Superior temporal gyrus (tissue), 1 donor: Measurements from ENCODE around the gene KLHL20.
"Not testable (repeated sequence)": the region's sequence is repeated elsewhere in the genome, so short reads cannot be mapped to it uniquely, and the experiment has no call there.

ENCODE experiments used
- DNase-seq: peaks from one replicate; pipeline ENCODE4 v3.0.0-alpha.2; 2016; ENCODE audit errors: extremely low spot score

The KLHL20 gene

DNA sequence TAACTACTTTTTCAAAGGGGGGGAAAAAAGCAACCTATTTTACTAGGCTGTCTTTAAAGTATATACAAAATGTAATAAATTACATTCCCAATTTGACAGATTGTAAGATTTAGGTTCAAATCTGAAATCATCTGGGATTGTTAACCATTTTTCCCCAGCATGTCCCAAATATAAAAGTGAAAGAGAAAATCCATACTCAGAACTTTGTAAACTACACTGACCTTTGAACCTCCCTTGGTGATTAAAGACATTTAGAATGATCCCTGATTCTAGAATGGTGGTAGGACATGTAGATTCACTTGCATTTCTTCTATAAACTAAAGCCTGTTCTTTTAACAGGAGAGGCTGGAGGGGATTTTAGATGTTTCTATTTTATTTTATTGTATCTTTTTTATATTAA, 39.0 kb downstream of the KLHL20 start:
- no peak for DNase-seq

DNA sequence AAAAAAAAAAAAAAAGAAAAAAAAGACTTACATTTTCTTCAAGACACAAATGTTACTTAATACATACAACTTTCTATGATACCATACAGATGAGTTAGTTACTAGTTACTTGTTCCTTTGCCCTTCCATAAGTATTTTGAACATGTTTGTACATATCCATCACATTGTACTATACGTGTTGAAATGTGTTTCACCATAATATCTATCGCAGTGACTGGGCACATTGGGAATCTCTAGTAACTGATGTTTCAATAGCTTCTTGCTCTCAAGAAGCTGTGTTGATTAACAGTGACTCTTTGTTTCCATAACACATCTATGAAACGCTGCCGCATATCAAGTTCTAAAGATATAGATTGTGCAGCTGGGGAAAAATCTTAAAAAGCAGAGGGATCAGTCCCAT, 42.9 kb downstream of the KLHL20 start:
- no peak for DNase-seq

DNA sequence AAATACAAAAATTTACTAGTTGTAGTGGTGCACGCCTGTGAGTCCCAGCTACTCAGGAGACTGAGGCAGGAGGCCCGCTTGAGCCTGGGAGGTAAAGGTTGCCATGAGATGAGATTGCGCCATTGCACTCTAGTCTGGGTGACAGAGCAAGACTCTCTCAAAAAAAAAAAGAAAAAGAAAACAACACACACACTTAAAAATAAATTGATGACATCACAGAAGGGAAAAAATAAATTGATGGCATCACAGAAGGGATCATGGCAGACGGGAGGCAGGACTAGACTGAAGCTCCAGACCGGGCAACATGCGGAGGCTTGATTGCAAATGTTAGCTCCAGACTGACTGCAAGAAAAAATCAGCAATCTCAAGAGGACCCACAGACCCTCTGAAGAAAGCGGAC, 43.3 kb downstream of the KLHL20 start:
- no peak for DNase-seq

DNA sequence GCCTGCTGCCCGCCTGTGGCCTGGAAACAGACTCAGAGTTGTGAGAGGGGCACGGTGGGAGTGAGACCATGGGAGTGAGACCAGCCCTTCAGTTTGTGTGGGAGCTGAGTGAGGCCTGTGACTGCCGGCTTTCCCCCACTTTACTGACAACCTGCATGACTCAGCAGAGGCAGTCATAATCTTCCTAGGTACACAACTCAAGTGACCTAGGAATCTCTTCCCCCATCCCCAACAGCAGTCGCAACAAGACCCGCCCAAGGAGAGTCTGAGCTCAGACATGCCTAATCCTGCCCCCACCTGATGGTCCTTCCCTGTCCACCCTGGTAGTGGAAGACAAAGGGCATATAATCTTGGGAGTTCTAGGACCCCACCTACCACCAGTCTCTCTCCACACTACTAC, 44.2 kb downstream of the KLHL20 start:
- DNase-seq, result no peak

DNA sequence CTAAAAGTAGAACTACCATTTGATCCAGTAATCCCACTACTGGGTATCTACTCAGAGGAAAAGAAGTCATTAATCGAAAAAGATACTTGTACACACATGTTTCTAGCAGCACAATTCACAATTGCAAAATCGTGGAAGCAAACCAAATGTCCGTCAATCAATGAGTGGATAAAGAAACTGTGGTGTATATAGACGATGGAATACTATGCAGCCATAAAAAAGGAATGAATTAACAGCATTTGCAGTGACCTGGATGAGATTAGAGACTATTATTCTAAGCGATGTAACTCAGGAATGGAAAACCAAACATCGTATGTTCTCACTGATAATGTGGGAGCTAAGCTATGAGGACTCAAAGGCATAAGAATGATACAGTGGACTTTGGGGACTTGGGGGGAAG, 49.5 kb downstream of the KLHL20 start:
- not testable (repeated sequence) for DNase-seq

DNA sequence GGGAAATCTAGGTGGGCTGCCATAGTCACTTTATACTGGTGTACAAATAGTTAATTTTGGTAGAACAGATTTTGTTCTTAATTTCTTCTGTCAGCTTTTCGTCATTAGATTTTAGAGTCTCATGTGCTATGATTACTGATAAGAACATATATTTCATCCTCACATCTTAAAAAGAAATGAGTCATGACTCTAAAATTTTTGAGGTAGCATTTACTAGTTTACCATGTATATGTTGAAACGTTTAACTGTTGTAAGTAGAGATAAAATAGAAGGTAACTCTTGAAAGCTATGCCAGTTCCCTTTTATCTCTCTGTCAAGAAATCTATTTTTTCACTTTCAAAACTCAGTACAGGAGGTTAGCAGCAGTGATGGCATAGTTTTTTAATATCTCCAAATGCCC, 53.4 kb downstream of the KLHL20 start:
- DNase-seq, result no peak

- no peak for DNase-seq
These were observed 54.0 kb downstream of the KLHL20 start for GRCh38 chr1:173768827-173769226.

- not testable (repeated sequence) for DNase-seq
These were observed 55.5 kb downstream of the KLHL20 start for GRCh38 chr1:173770330-173770729.

- no peak for DNase-seq
These were observed 56.8 kb downstream of the KLHL20 start for GRCh38 chr1:173771560-173771959.

- no peak for DNase-seq
These were observed 60.9 kb downstream of the KLHL20 start for GRCh38 chr1:173775578-173776226.

DNA sequence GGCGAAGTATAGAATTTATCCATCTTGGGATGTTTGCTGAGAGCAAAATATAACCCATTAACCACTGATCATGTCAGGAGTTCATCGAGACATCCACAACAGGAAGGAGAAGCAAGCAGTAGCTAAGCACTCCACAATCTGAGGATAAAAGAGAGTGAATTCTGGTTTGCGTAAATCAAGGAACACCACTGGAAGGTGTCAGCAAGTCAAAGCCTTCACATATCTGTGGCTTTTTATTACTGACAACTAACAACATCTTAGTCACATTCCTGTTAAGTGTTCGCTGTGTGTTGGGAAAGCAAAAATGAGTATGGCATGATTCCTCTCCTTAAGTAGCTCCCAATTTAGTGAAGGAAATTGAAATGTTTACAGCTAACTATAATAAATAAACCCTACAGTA, 65.2 kb downstream of the KLHL20 start:
- no peak for DNase-seq

DNA sequence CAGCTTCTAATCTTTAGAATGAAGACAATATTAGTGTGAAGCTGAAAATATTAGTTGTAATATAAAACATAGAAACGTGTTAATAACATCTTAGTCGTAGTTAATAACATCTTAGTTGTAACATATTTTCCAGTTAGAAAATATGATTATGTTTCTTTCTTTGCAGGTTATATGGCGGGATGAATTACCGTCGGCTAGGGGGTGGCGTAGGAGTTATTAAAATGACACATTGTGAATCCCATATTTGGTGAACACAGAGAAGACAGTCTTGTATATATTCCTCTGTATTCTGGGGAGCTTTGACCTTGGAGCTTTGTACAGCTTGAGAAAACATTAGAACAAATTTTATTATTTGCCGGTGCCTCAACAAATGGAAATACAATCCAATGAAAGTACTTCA, 70.2 kb downstream of the KLHL20 start:
- DNase-seq, result no peak

DNA sequence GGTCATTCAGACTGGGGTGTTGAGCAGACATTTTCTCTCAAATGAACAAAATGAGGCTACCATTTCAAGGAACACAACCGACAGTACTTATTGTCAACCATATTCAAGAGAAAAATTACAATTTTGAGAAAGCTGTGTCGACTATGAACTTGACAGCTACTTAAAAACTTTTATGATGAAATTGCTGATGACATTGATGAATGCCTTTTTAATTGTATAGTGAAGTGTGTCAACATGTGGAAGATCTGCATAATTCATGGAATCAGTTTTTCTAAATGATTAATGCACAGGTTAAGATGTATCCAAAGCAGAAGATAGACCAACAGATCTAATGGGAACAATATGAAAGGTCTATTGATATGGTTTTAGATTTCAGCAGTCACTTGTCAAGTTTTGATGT, 75.1 kb downstream of the KLHL20 start:
- DNase-seq, result no peak

- DNase-seq, result no peak
These were observed 83.3 kb downstream of the KLHL20 start for GRCh38 chr1:173798078-173798477.

GRCh38 chr1:173799995-173800394, 85.2 kb downstream of the KLHL20 start:
- DNase-seq, result not testable (repeated sequence)

DNA sequence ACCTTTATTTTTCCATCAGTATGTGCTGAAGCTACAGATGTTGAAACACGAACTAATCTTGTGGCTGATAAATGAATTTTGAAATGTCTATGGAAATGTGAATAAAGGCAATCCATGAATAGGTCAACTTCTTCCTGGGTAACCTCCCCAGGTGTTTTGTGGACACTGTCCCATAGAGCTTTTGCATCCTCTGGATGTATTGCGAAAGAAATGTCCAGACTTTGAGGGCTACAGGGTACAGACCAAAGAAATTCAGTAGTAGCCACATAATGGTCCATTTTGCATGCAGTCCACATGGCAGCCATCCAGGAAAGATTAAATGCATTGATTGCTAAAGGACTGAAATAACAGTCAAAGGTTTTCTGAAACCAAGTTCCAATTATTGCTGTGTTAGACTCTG, 88.2 kb downstream of the KLHL20 start:
- no peak for DNase-seq

GRCh38 chr1:173813654-173814053, 98.9 kb downstream of the KLHL20 start:
- not testable (repeated sequence) for DNase-seq

- DNase-seq, result no peak
These were observed 103.7 kb downstream of the KLHL20 start for GRCh38 chr1:173818459-173818858.

- DNase-seq, result no peak
These were observed 106.9 kb downstream of the KLHL20 start for GRCh38 chr1:173821680-173822079.

DNA sequence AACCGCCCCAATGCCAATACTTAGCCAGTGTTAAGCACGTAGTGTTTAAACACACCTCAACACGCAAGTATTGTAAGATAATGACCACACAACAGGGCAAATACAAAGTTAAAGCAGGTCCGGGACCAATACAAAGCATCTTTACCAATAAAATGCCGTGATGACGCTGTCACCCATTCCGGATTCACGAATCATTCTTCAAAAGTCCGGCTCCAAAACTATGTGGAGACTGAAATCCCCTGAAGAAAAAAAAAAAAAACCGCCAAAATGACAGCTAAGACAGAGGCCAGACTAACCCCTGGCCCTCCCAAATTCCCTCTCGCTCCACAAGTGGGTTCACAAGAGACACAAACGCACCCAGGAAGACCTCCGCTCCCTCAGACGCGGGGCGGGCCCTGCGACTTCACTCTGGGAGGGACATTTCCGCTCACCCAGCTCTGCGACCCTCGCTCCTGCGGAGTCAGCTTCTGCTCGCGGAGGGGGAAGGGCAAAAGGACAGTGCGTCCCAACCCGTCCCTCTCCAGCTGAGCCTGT, 109.1 kb downstream of the KLHL20 start:
- DNase-seq, result no peak

- peak; percentile 99 for DNase-seq
These were observed 109.7 kb downstream of the KLHL20 start, which contains the start of the genes CENPL and DARS2 for GRCh38 chr1:173824315-173825081. TSS of gene CENPL (minus strand) at chr1:173824883. CDS start at chr1:173811299, 13,584 bp downstream. TSS of gene DARS2 (plus strand) at chr1:173824673. CDS start at chr1:173825230, 557 bp downstream.

DNA sequence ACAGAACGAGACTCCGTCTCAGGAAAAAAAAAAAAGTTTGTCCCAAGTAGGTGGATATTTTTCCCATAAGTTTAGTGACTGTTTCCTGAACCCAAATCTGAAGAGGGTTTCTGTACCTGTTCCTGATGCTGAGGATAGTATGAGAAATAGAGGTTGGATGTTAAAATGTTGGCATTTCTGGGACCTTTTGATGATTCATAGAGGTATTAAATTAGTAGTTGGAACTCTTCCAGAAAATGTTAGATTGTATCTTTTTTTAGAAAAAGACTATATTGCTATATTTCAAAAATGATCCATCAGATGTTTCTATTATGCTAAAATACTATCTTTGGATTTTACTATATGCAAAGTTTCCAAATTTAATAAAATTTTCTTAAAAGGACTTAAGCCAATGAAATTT, 112.8 kb downstream of the KLHL20 start:
- no peak for DNase-seq

DNA sequence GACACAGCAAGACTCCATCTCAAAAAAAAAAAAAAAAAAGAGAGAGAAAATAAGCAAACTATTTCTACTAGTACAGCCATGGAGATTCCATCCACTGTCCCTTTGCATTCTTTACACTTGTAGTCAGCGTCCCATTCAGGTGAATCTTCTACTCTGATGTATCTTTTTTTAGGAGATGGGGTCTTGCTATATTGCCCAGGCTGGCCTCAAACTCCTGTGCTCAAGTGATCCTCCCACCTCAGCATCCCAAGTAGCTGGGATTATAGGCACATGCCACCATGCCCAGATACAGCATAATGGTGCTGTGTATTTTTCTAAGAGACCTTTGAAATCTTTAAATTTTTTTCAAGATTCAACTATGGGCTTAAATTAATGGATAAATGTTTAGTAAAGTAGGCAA, 118.0 kb downstream of the KLHL20 start:
- DNase-seq, result no peak
